SK-N-SH treated with all-trans-retinoic acid at 6 μM for 48 hours (cell line): ENCODE measurements around the gene MYBPC3.

ENCODE experiments used
- ARNTL ChIP-seq: fragments of 450-650 bp; formaldehyde crosslinking; IDR thresholded peaks from 2 replicates; pipeline ENCODE4 v1.5.0; 2020; ENCODE audit warnings: low read depth, mild to moderate bottlenecking, moderate library complexity, borderline replicate concordance
- ISL1 ChIP-seq: fragments of 250-450 bp; sonication (Bioruptor Pico); IDR thresholded peaks from 2 replicates; pipeline ENCODE4 v2.1.2; 2022; ENCODE audit warnings: mild to moderate bottlenecking, moderate library complexity
- SNAI2 ChIP-seq: fragments of 250-450 bp; sonication (Bioruptor Pico); IDR thresholded peaks from 2 replicates; pipeline ENCODE4 v1.5.0; 2020; ENCODE audit warnings: mild to moderate bottlenecking, moderate library complexity
- TOX ChIP-seq: fragments of 250-450 bp; sonication (Bioruptor Pico); IDR thresholded peaks from 2 replicates; pipeline ENCODE4 v1.8.0; 2021; ENCODE audit warnings: mild to moderate bottlenecking, moderate library complexity, borderline replicate concordance
- ZFP3 ChIP-seq: fragments of 250-450 bp; sonication (Bioruptor Pico); IDR thresholded peaks from 2 replicates; pipeline ENCODE4 v1.5.0; 2020; ENCODE audit warnings: mild to moderate bottlenecking, moderate library complexity
- ZFP30 ChIP-seq: fragments of 450-650 bp; formaldehyde crosslinking; IDR thresholded peaks from 2 replicates; pipeline ENCODE4 v1.5.0; 2022; ENCODE audit warnings: mild to moderate bottlenecking, moderate library complexity
- ZNF565 ChIP-seq: fragments of 450-650 bp; formaldehyde crosslinking; conservative IDR thresholded peaks from 2 replicates; pipeline ENCODE4 v1.5.0; 2020; ENCODE audit warnings: low read depth, mild to moderate bottlenecking, moderate library complexity
- TF ChIP-seq, protein P1 (sequence below): fragments of 250-450 bp; sonication (Bioruptor Pico); IDR thresholded peaks from 2 replicates; pipeline ENCODE4 v1.8.0; 2021; ENCODE audit warnings: low read depth, mild to moderate bottlenecking, moderate library complexity, borderline replicate concordance
- TF ChIP-seq, protein P2 (sequence below): fragments of 250-450 bp; sonication (Bioruptor Pico); IDR thresholded peaks from 2 replicates; pipeline ENCODE4 v1.8.0; 2020; ENCODE audit warnings: mild to moderate bottlenecking, moderate library complexity, borderline replicate concordance

DNA sequence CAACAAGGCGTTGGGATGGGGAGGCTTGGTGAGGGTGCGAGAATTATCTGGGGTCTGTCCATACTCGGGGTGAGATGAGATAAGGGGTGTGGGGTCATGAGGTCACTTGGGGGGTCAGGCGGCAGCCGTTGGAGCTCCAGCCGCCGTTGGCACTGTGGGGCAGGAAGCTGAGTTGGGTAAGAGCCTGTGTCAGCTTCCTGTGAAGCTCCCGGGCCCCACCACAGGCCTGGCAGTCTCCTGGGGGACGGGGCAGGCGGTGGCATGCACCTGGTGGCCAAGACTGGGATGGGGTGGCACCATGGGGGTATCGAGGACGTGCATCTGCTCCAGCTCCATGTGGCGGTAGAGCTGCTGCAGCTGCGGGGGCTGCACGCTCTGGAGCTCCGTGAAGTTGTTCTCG lies 7.1 kb upstream of the MYBPC3 start:
- TF ChIP-seq, protein P1, sequence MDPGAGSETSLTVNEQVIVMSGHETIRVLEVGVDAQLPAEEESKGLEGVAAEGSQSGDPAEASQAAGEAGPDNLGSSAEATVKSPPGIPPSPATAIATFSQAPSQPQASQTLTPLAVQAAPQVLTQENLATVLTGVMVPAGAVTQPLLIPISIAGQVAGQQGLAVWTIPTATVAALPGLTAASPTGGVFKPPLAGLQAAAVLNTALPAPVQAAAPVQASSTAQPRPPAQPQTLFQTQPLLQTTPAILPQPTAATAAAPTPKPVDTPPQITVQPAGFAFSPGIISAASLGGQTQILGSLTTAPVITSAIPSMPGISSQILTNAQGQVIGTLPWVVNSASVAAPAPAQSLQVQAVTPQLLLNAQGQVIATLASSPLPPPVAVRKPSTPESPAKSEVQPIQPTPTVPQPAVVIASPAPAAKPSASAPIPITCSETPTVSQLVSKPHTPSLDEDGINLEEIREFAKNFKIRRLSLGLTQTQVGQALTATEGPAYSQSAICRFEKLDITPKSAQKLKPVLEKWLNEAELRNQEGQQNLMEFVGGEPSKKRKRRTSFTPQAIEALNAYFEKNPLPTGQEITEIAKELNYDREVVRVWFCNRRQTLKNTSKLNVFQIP (CRISPR knock-in tag), result no peak
- TF ChIP-seq, protein P2, sequence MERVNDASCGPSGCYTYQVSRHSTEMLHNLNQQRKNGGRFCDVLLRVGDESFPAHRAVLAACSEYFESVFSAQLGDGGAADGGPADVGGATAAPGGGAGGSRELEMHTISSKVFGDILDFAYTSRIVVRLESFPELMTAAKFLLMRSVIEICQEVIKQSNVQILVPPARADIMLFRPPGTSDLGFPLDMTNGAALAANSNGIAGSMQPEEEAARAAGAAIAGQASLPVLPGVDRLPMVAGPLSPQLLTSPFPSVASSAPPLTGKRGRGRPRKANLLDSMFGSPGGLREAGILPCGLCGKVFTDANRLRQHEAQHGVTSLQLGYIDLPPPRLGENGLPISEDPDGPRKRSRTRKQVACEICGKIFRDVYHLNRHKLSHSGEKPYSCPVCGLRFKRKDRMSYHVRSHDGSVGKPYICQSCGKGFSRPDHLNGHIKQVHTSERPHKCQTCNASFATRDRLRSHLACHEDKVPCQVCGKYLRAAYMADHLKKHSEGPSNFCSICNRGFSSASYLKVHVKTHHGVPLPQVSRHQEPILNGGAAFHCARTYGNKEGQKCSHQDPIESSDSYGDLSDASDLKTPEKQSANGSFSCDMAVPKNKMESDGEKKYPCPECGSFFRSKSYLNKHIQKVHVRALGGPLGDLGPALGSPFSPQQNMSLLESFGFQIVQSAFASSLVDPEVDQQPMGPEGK (CRISPR knock-in tag), result no peak
- TF ChIP-seq ISL1 (CRISPR knock-in tag) (no peak), SNAI2 (CRISPR knock-in tag) (no peak), ARNTL (no peak), ZNF565 (CRISPR knock-in tag) (no peak), ZFP3 (no peak), TOX (CRISPR knock-in tag) (no peak), ZFP30 (CRISPR knock-in tag) (no peak)
